ENCODE measurements around the gene PARP14. TPM values are rescaled to one million over a fixed set of nuclear protein-coding genes. Genes with fewer than 3 reads are reported as not detected.

Gene PARP14
- total RNA-seq, 1 experiment from 2014 or later: 46.0 TPM

DNA sequence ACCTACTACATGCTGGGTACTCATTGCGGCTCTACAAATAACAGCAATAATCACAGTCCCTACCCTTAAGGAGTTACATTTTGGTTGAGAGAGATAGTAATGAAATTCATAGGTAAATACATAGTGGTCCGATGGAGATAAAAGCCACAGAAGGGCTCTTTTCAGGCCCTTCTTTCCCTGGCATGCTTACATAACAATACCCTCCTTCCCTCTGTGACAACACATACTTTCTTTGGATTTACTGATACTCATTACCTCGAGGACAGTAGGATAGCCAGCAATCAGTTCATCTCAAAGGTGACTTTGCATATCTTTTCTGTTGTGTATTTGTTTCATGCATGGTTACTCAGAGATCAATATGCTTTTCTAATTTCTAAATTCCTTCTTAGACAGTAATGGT lies 58.5 kb downstream of the PARP14 start:
- Histone ChIP-seq H3K9me3 (ENCODE audit: control insufficient read depth, insufficient read depth, low read depth, low read length) (no peaks in the 10 kb centered on the region), H3K27me3 (ENCODE audit: control insufficient read depth, insufficient read depth, low read length) (no peaks in the 10 kb centered on the region), H3K36me3 (ENCODE audit: control insufficient read depth, insufficient read depth, low read length) (no peaks in the 10 kb centered on the region), H3K4me1 (ENCODE audit: control insufficient read depth, insufficient read depth, low read length) (no peaks in the 10 kb centered on the region), H3K4me3 (ENCODE audit: low read depth in 2 of 2, low read length in 2 of 2) (no peak overlapping the region), H3K27ac (ENCODE audit: low read length) (no peak overlapping the region)
- in situ Hi-C loops (cut with HindIII; ENCODE audit: low pct_unique_long_range_greater_than_20kb, low sequenced_read_pairs): no loop called here
- BruUV-seq (replicated peaks): no TSS peak
- no peak for ATAC-seq
- DNase-seq (ENCODE audit: low read depth, low spot score): no peak
- POLR2A ChIA-PET: no interaction called here
- intact Hi-C loops (cut with micrococcal nuclease; ENCODE audit: unreplicated experiment): no loop called here
- CTCF ChIA-PET: no interaction called here
- TF ChIP-seq POLR2AphosphoS5 (IDR thresholded peaks at IDR 0.05; ENCODE audit: low read depth, low read length) (no peak), TCF7L2 (IDR thresholded peaks at IDR 0.05; ENCODE audit: low read depth, low read length) (no peak), SIN3A (IDR thresholded peaks at IDR 0.05; ENCODE audit: borderline replicate concordance, insufficient read depth, low read depth, low read length) (no peak)
- TF ChIP-seq, protein P1, sequence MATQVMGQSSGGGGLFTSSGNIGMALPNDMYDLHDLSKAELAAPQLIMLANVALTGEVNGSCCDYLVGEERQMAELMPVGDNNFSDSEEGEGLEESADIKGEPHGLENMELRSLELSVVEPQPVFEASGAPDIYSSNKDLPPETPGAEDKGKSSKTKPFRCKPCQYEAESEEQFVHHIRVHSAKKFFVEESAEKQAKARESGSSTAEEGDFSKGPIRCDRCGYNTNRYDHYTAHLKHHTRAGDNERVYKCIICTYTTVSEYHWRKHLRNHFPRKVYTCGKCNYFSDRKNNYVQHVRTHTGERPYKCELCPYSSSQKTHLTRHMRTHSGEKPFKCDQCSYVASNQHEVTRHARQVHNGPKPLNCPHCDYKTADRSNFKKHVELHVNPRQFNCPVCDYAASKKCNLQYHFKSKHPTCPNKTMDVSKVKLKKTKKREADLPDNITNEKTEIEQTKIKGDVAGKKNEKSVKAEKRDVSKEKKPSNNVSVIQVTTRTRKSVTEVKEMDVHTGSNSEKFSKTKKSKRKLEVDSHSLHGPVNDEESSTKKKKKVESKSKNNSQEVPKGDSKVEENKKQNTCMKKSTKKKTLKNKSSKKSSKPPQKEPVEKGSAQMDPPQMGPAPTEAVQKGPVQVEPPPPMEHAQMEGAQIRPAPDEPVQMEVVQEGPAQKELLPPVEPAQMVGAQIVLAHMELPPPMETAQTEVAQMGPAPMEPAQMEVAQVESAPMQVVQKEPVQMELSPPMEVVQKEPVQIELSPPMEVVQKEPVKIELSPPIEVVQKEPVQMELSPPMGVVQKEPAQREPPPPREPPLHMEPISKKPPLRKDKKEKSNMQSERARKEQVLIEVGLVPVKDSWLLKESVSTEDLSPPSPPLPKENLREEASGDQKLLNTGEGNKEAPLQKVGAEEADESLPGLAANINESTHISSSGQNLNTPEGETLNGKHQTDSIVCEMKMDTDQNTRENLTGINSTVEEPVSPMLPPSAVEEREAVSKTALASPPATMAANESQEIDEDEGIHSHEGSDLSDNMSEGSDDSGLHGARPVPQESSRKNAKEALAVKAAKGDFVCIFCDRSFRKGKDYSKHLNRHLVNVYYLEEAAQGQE (IDR thresholded peaks at IDR 0.05; ENCODE audit: insufficient read depth in 1 of 2, low read depth in 2 of 2, low read length in 1 of 2): no peak
- TF ChIP-seq, protein P2, sequence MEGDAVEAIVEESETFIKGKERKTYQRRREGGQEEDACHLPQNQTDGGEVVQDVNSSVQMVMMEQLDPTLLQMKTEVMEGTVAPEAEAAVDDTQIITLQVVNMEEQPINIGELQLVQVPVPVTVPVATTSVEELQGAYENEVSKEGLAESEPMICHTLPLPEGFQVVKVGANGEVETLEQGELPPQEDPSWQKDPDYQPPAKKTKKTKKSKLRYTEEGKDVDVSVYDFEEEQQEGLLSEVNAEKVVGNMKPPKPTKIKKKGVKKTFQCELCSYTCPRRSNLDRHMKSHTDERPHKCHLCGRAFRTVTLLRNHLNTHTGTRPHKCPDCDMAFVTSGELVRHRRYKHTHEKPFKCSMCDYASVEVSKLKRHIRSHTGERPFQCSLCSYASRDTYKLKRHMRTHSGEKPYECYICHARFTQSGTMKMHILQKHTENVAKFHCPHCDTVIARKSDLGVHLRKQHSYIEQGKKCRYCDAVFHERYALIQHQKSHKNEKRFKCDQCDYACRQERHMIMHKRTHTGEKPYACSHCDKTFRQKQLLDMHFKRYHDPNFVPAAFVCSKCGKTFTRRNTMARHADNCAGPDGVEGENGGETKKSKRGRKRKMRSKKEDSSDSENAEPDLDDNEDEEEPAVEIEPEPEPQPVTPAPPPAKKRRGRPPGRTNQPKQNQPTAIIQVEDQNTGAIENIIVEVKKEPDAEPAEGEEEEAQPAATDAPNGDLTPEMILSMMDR (IDR thresholded peaks at IDR 0.05): no peak

DNA sequence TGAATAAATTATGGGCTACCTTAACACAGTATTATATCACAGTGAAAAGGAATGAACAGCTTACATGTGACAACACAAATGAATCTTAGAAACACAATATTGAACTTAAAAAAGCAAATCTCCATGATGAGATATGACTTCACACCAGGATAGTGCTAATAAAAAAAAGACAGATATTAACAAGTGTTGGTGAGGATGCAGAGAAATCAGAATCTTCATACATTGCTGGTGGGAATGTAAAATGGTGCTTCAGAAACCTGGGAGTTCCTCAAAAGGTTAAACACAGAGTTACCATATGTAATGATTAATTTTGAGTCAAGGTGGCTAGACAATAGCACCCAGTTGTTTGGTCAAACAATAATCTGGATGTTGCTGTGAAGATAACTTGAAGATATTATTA lies 61.6 kb downstream of the PARP14 start:
- ChIA-PET POLR2A (no interaction called here), CTCF (no interaction called here)
- in situ Hi-C loops (cut with HindIII; ENCODE audit: low pct_unique_long_range_greater_than_20kb, low sequenced_read_pairs): no loop called here
- ATAC-seq (no peak), DNase-seq (ENCODE audit: low read depth, low spot score) (no peak)
- Histone ChIP-seq H3K27me3 (ENCODE audit: control insufficient read depth, insufficient read depth, low read length) (no peaks in the 10 kb centered on the region), H3K27ac (ENCODE audit: low read length) (no peak overlapping the region), H3K36me3 (ENCODE audit: control insufficient read depth, insufficient read depth, low read length) (no peaks in the 10 kb centered on the region), H3K9me3 (ENCODE audit: control insufficient read depth, insufficient read depth, low read depth, low read length) (no peaks in the 10 kb centered on the region), H3K4me1 (ENCODE audit: control insufficient read depth, insufficient read depth, low read length) (no peaks in the 10 kb centered on the region), H3K4me3 (ENCODE audit: low read depth in 2 of 2, low read length in 2 of 2) (no peak overlapping the region)
- intact Hi-C loops (cut with micrococcal nuclease; ENCODE audit: unreplicated experiment): no loop called here
- TF ChIP-seq, protein P1 (IDR thresholded peaks at IDR 0.05; ENCODE audit: insufficient read depth in 1 of 2, low read depth in 2 of 2, low read length in 1 of 2): no peak
- TF ChIP-seq SIN3A (IDR thresholded peaks at IDR 0.05; ENCODE audit: borderline replicate concordance, insufficient read depth, low read depth, low read length): no peak
- no peak for TF ChIP-seq TCF7L2 (IDR thresholded peaks at IDR 0.05; ENCODE audit: low read depth, low read length)
- TF ChIP-seq, protein P2 (IDR thresholded peaks at IDR 0.05): no peak
- TF ChIP-seq POLR2AphosphoS5 (IDR thresholded peaks at IDR 0.05; ENCODE audit: low read depth, low read length): no peak
- BruUV-seq (replicated peaks): no TSS peak

Data from Panc1 (cell line).